ENCODE measurements around the gene USP44. TPM values are rescaled to one million over a fixed set of nuclear protein-coding genes. Genes with fewer than 3 reads are reported as not detected.

Gene USP44
- total RNA-seq, 1 donor from 2014 or later, result 0.49 TPM

- DNase-seq (ENCODE audit: extremely low spot score in 2 of 2), result no peak
- H3K36me3 ChIP-seq, result peaks cover 0 to 24% of the 10 kb centered on the region in 2 donors
- H3K27me3 ChIP-seq, result no peaks in the 10 kb centered on the region
- no peak for TF ChIP-seq POLR2A (IDR thresholded peaks at IDR 0.05)
- no peak for TF ChIP-seq CTCF (IDR thresholded peaks at IDR 0.05)
- no peak for TF ChIP-seq POLR2AphosphoS5 (IDR thresholded peaks at IDR 0.05; ENCODE audit: insufficient read depth in 1 of 2, low read depth in 1 of 2)
- H3K9me3 ChIP-seq, result no peaks in the 10 kb centered on the region
- peak overlapping the region; percentile 73 to 82 for H3K4me3 ChIP-seq
- peaks cover 49% of the 10 kb centered on the region for H3K4me1 ChIP-seq
- intact Hi-C loops (cut with DNase I), result no loop called here
- peak overlapping the region; percentile 87 for H3K27ac ChIP-seq
Observed at GRCh38 chr12:95474660-95474958, 76.7 kb downstream of the USP44 start.

GRCh38 chr12:95473884-95474659 is 77.2 kb downstream of the USP44 start, which contains the start of gene METAP2:
Gene METAP2, plus strand, starts transcription at chr12:95474152. Its CDS starts 28 bp downstream, at chr12:95474180.
- peak within 1 kb of the TSS; percentile 73 to 82 for H3K4me3 ChIP-seq
- H3K36me3 ChIP-seq, result peaks cover 0 to 24% of the 10 kb centered on the region in 2 donors
- TF ChIP-seq CTCF (IDR thresholded peaks at IDR 0.05), result no peak
- peak in 1 of 2 donors; percentile 64 for TF ChIP-seq POLR2A (IDR thresholded peaks at IDR 0.05)
- peak; percentile 94 for TF ChIP-seq POLR2AphosphoS5 (IDR thresholded peaks at IDR 0.05; ENCODE audit: insufficient read depth in 1 of 2, low read depth in 1 of 2)
- H3K4me1 ChIP-seq, result peaks cover 48% of the 10 kb centered on the region
- H3K9me3 ChIP-seq, result no peaks in the 10 kb centered on the region
- H3K27me3 ChIP-seq, result no peaks in the 10 kb centered on the region
- intact Hi-C loops (cut with DNase I), result no loop called here
- peak within 1 kb of the TSS; percentile 87 for H3K27ac ChIP-seq
- peak in 1 of 2 donors; percentile 92 for DNase-seq (ENCODE audit: extremely low spot score in 2 of 2)

GRCh38 chr12:95473231-95473883 is 77.9 kb downstream of the USP44 start:
- no peak for DNase-seq (ENCODE audit: extremely low spot score in 2 of 2)
- H3K9me3 ChIP-seq, result no peaks in the 10 kb centered on the region
- H3K4me3 ChIP-seq, result peak overlapping the region; percentile 73 to 82
- no peaks in the 10 kb centered on the region for H3K27me3 ChIP-seq
- peaks cover 46% of the 10 kb centered on the region for H3K4me1 ChIP-seq
- intact Hi-C loops (cut with DNase I), result no loop called here
- no peak for TF ChIP-seq CTCF (IDR thresholded peaks at IDR 0.05)
- TF ChIP-seq POLR2A (IDR thresholded peaks at IDR 0.05), result no peak
- no peak for TF ChIP-seq POLR2AphosphoS5 (IDR thresholded peaks at IDR 0.05; ENCODE audit: insufficient read depth in 1 of 2, low read depth in 1 of 2)
- peaks cover 0 to 21% of the 10 kb centered on the region in 2 donors for H3K36me3 ChIP-seq
- peak overlapping the region; percentile 87 for H3K27ac ChIP-seq

GRCh38 chr12:95470300-95470699 is 81.0 kb downstream of the USP44 start:
- Histone ChIP-seq H3K9me3 (no peaks in the 10 kb centered on the region), H3K27me3 (no peaks in the 10 kb centered on the region), H3K4me1 (peaks cover 17% of the 10 kb centered on the region), H3K27ac (no peak overlapping the region), H3K36me3 (no peaks in the 10 kb centered on the region), H3K4me3 (no peak overlapping the region)
- TF ChIP-seq POLR2A (IDR thresholded peaks at IDR 0.05), result no peak
- no peak for TF ChIP-seq POLR2AphosphoS5 (IDR thresholded peaks at IDR 0.05; ENCODE audit: insufficient read depth in 1 of 2, low read depth in 1 of 2)
- TF ChIP-seq CTCF (IDR thresholded peaks at IDR 0.05), result no peak
- intact Hi-C loops (cut with DNase I), result no loop called here
- no peak for DNase-seq (ENCODE audit: extremely low spot score in 2 of 2)

Other genes with a start within 250 kb of the USP44 start
- 62.6 TPM for gene METAP2, start 77.3 kb downstream of the USP44 start, total RNA-seq
- 21.9 TPM for gene NTN4, start 239.3 kb upstream of the USP44 start, total RNA-seq

Data from vagina (tissue), 2 donors.